NCI-H460 (cell line): Measurements from ENCODE around the gene DNMBP. TPM values are rescaled to one million over a fixed set of nuclear protein-coding genes. Genes with fewer than 3 reads are reported as not detected.
A peak's percentile ranks its signal among the peaks of the same experiment; 100 is the strongest.
"Not testable (repeated sequence)": the region's sequence is repeated elsewhere in the genome, so short reads cannot be mapped to it uniquely, and the experiment has no call there.

Experiments
- DNase-seq: peaks from one replicate; pipeline ENCODE4 v3.0.0-alpha.2; 2016; ENCODE audit warnings: low read depth; ENCODE audit errors: extremely low read depth
- total RNA-seq: library from RNA; depleted of rRNA; stranded (reverse); fragments of >200 nt; shearing (Covaris generic); gene quantifications from 2 replicates; pipeline ENCODE4 v1.2.3, GENCODE V29; 2014

Gene DNMBP
- total RNA-seq, 1 experiment from 2014 or later: 13.3 TPM

GRCh38 chr10:100020886-100021253, 11.1 kb upstream of the DNMBP start:
- no peak for DNase-seq

- DNase-seq: no peak
Observed at GRCh38 chr10:100020142-100020885, 10.6 kb upstream of the DNMBP start.

DNA sequence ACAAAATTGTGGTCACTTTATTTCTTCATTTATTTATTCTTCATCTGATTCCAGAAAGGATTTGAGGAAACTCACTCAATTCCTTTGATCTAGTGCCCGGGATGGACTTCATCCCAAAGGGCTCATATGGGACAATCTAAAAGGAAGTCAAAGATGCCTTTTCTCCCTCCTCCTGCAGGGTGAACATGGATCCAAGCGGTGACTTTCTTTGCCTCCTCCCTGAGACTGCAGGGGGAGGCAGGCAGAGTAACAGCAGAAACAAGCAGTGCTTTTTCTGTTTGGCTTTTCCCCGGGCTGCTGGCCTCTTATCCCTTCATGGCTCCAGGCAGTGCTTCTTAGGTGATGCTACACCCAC, 10.0 kb upstream of the DNMBP start:
- DNase-seq: no peak

DNA sequence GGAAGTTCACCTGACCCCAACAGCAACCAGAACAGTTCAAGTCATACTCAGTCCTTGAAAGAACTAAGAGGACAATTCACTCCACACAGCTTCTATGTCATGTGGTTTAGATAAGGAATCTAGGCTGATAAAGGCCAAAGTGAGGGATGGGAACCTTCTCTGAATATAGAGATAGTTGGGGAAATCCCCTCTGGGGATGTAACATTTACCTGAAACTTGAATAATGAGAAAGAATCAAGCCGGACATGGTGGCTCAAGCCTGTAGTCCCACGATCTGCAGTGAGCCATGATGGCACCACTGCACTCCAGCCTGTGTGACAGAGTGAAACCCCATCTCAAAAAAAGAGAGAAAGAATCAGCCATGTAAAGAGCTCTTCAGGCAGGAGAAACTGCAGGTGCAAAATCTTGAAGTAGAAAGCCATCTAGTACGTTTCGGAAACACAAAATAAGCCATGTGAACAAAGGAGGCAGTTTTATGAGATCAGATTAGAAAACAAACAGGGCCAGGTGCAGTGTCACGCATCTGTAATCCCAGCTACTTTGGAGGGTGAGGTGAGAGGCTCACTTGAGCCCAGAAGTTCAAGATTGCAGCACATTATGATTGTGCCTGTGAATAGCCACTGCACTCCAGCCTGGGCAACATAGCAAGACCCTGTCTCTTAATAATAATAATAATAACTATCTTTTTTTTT, 4.5 kb upstream of the DNMBP start:
- DNase-seq: no peak

DNA sequence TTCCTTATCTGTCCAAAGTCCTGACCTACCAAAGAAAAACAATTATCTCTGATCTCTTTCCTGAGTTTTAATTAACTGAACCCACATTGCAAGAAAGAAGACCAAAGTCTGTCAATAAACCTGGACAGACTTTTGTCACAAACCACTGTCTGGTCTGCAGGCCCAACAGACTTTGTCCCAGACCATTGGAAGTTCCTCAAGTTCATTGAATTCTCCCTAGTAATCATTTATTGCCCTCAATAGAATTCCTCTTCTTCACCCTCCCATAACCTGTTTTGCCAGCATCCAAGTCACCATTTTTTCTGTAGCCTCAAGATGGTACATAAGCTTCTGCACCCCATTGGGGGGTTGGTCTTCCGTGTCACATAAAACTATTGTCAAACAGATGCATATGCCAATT, 3.9 kb upstream of the DNMBP start:
- DNase-seq: no peak

- not testable (repeated sequence) for DNase-seq
Observed at GRCh38 chr10:100011906-100012305, 2.2 kb upstream of the DNMBP start.

GRCh38 chr10:100009283-100009792, 409 bp downstream of the DNMBP start:
- DNase-seq: no peak

DNA sequence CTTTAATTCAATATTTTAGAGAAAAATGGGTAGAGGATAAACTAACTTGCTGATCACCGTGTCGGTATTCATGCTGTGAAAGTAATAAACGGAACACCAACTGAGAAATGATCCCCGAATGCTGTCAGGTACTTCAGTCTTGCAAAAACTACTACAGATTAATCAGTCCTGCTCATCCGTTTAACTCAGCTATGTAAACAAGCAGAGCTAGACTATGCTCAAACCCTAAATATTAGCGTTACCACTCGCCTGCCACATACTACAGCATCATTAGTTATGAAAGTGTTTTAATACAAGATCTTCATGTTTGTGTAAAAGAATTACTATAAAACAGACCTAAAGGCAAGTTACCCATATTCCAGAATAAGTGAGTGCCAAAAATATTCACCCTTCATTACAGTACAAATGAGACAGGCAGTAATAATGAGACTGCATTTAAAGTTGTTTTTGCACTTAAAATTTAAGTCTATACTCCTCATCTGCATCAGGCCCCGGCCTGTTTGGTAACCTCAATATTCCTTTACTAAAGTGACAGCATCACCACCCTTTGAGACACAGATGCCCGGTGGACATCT, 952 bp downstream of the DNMBP start:
- no peak for DNase-seq

DNA sequence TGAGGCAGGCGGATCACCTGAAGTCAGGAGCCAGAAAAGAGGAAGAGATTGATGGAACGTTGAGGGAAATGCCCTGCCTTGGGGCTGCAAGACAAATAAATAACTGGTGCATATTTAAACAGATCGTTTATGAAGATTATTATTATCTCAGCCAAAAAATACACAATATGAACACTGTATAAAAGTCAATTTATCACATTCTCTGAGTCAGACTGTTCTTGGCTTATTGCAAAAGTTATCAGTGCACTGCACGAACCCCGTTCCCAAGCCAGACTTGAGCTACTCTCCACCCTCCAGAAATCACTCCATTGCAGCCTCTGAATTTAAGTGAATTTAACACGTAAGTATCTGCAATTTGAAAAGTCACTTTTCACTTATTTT, 1.6 kb downstream of the DNMBP start:
- DNase-seq: no peak

DNA sequence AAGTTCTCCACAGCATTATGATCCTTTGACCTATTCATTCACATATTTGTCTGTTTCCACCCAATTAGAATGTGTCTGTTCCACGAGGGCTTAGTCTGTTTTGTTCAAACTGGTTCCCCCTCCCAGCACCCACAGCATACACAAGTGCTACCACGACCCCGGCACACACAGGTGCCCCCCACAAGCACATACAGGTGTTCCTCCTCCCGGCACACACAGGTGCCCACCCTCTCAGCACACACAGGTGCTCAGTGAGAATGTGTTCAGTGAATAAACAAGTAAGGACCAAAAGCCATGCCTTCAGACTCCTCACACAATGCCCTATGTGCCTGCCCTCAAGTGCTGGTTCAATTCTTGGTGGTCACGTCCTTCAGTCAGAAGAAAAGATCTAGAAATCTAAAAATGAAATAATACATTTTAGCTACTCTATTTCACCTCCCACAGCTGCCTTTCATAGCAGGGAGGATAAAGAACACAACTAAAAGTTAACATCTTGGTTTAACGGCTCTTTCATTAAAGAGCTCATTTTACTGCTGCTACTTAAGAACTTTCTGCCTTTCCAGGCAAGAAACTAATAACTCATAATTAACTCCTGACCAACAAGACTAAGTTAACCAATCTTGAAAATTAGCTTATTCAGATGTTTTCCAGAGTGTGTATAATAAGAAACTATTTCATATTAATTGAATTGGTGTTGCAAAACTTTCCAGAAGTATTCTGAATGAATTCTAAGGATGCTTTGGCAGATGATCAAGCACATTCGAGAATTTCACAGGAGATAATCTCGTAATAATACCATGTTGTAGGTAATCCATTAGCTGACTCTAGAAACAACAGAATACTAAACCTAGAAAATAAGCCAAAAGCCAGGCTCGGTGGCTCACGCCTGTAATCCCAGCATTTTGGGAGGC, 2.3 kb downstream of the DNMBP start:
- DNase-seq: no peak

GRCh38 chr10:100006243-100006886, 3.4 kb downstream of the DNMBP start:
- DNase-seq: peak; percentile 68

GRCh38 chr10:100004805-100005510, 4.8 kb downstream of the DNMBP start:
- no peak for DNase-seq

DNA sequence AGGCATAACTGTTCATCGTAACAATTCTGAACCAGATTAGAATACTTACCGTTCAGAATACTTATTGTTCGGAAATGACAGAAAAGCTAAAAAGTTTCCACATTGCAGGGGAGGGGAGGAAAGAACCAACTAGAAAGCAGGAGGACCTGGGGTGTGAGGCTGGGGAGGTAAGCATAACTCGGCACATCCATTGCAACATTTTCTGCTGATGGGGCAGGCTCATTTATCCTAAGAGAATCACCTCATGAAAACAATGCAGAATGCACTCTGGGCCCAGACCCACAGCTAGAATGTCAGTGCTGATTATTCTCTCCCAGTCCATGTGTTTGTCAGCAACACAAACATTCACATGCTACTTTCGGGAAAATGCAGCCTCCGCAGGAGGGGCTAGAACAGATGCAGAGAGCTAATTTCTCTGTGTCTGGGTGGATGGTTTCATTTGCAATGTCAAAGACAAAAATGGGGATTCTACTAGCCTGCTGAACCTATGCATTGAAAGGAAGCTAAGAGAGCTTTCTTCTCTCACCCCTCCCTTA, 9.6 kb downstream of the DNMBP start:
- DNase-seq: no peak

DNA sequence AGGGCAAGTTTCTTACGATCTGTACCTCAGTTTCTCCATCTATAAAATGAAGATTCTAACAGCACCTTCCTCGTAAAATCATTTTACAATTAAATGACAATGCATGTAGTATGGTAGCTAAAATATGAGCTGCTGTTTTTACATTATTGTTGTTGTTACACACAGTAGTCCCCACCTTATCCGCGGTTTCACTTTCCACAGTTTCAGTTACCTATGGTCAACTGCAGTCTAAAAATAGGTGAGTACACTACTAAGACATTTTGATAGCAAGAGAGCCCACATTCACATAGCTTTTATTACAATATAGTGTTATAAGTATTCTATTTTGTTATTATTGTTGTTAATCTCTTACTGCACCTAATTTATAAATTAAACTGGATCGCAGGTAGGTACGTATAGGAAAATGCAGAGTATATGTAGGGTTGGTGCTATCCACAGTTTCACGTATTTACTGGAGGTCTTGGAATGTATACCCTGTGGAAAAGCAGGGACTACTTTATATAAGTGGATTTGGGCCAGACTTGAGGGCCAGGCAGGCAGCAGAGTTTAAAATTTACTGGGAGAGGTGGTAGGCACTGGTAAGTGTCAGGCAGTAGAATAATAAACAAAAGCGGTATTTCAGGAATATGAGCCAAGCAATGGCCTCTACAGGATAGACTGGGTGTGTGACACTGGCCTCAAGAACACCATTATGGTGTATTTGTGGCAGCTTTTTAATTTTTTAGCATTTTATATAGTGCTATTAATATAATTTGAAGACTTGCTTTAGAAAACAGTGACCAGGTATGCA, 10.2 kb downstream of the DNMBP start:
- DNase-seq: no peak

- no peak for DNase-seq
Observed at GRCh38 chr10:99998889-99999288, 10.9 kb downstream of the DNMBP start.

- no peak for DNase-seq
Observed at GRCh38 chr10:99996671-99997648, 12.8 kb downstream of the DNMBP start.

- no peak for DNase-seq
Observed at GRCh38 chr10:99995713-99996112, 14.0 kb downstream of the DNMBP start.

DNA sequence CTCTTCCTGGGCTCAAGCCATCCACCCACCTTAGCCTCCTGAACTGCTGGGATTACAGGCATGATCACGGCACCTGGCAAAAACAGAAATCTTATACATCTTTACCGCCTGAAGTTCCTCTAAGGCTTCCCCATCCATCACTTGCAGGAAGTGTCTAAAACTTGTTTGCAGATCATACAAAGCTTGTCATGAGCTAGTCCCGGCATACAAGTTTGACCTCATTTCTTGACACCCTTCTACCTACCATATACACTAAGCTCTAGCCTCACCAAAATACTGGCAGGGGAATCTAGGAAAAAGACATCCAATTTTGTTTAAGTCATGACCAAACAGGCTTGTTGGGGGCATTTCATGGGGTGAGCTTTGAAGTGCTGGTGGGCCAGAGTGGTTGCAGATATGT, 14.5 kb downstream of the DNMBP start:
- no peak for DNase-seq
